NCI-H1436 (cell line): ENCODE measurements around the gene RBFOX2.
"Not testable (repeated sequence)": the region's sequence is repeated elsewhere in the genome, so short reads cannot be mapped to it uniquely, and the experiment has no call there.

ENCODE experiments used
- DNase-seq: peaks from one replicate; lab custom pipeline; 2025; lab: John Stamatoyannopoulos, UW

The RBFOX2 gene

GRCh38 chr22:36028646-36029405 lies at the start of gene RBFOX2:
RBFOX2 (minus strand) TSS chr22:36028824; CDS start chr22:36028425, 399 bp downstream.
- DNase-seq: peak; percentile 93

DNA sequence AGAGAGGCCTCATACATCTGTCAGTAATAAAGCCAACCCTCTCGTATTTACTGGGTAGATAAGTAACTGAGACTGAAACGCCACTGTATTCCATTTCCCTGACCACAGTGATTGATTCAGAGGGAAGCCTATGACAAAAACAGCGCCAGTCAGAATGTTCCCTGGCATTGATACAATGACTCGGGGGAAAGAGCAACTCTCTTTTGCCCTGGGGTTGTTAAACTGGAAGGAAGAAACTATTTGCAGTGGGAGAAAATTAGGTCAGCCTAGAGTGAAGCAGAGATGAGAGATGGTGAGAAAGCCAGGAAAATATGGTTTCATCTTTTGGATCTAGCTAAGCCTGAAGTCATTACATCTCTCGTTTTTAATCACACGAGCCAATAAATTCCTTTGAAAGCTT lies 48.6 kb upstream of the RBFOX2 start:
- no peak for DNase-seq

DNA sequence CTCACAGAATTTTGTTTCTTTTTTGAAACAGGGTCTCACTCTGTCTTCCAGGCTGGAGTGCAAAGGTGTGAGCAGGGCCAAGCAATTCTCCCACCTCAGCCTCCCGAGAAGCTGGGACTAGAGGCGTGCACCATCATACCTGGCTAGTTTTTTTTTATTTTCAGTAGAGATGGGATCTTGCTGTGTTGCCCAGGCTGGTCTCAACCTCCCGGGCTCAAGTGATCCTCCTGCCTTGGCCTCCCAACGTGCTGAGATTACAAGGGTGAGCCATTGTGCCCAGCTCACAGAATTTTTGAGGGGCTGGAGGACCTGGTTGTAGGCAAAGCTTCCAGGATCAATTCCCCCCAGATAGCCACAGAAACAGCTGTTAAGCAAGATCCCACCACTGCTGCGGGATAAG lies 47.1 kb upstream of the RBFOX2 start:
- DNase-seq: no peak

DNA sequence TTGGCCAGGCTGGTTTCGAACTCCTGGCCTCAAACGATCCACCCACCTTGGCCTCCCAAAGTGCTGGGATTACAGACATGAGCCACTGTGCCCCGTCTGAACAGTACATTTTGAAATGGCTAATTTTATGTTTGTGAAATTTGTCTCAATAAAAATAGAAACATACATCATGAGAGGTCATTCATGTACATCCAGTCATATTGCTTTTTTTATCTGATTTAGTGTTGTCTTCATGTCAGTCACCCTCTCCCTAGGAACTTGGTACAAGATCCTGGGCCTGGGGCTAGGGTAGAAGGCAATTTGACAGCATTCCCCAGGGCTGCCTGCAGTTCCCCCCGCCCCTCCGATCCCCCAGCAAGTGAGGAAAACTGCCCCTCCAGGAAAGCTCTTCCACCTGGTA lies 46.6 kb upstream of the RBFOX2 start:
- no peak for DNase-seq

DNA sequence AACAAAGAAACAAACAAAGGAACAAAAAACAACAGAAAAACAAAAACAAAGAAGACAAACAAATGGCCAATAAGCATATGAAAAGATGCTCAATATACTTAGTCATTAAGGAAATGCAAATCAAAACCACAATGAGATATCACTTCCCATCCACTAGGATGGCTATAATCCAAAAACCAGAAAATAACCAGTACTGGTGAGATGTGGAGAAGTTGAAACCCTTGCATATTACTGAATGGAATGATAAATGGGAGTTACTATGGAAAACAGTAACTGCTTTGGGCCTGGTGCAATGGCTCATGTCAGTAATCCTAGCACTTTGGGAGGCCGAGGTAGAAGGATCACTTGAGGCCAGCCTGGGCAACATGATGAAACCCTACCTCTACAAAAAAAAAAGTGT lies 44.9 kb upstream of the RBFOX2 start:
- DNase-seq: no peak

GRCh38 chr22:36070645-36071044 lies 42.0 kb upstream of the RBFOX2 start:
- DNase-seq: not testable (repeated sequence)

DNA sequence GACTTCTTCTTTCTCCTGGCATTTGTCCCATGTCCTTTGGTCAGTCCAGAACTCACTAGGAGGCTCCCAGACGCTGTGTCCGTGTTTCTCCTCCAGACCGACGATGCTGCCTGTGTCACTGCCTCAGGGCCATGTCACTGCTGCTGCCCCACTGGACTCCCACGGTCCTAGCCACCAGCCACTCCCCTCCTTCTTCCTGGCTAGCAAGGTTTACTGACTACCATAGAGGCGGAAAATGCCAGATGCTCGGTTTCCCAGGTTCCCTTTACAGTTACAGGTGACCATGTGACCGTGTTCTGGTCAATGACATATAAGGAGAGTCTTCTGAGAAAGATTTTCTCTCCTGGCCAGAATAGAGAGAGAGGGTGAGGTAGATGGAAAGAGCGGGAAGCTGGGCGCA lies 40.7 kb upstream of the RBFOX2 start:
- no peak for DNase-seq

GRCh38 chr22:36068776-36069344 lies 40.2 kb upstream of the RBFOX2 start:
- DNase-seq: no peak

- DNase-seq: no peak
Observed at GRCh38 chr22:36067235-36067558, 38.6 kb upstream of the RBFOX2 start.

GRCh38 chr22:36065775-36066544 lies 37.3 kb upstream of the RBFOX2 start:
- DNase-seq: peak; percentile 89

DNA sequence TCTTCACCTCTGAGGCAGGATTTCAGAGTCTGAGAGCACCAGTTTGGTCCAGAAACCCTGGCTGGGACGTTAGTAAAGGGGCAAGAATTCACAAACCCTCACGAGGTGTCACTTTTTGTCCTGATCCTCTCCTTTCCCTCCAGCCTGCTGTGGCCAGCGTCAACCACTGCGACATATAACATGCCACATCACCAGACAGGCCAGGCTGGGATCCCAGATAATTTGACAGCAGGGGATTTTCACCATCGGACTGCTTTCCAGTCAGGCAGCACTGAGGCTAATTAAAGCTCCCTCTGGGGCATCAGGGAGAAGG lies 36.8 kb upstream of the RBFOX2 start:
- no peak for DNase-seq

DNA sequence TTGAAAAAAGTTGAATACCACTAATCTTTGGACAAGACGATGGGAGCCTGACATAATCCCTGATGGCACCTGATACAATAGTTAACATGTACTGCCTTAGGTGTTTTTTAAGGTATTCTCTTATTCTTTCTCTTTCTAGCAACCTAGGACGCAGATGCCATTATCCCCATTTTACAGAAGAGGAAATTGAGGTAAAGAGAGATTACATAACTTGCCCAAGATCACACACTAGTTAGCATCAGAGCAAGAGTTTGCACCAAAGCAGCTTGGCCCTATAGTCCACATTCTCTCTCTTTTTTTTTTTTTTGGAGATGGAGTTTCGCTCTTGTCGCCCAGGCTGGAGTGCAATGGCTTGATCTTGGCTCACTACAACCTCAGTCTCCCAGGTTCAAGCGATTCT lies 35.7 kb upstream of the RBFOX2 start:
- DNase-seq: no peak

DNA sequence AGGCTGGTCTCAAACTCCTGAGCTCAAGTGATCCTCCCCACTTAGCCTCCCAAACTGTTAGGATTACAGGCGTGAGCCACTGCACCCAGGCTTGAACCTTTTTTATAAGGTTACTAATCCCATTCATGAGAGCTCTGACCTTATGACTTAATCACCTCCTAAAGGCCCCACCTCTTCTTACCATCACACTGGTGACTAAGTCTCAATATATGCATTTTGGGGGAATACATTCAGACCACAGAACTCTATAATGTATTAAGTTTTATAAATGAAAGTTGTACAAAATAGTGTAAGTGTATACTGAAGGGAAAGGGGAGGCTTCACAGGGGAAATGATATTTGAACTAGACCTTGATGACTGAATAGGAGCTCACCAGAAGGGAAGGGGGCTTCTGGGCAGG lies 28.4 kb upstream of the RBFOX2 start:
- DNase-seq: no peak

DNA sequence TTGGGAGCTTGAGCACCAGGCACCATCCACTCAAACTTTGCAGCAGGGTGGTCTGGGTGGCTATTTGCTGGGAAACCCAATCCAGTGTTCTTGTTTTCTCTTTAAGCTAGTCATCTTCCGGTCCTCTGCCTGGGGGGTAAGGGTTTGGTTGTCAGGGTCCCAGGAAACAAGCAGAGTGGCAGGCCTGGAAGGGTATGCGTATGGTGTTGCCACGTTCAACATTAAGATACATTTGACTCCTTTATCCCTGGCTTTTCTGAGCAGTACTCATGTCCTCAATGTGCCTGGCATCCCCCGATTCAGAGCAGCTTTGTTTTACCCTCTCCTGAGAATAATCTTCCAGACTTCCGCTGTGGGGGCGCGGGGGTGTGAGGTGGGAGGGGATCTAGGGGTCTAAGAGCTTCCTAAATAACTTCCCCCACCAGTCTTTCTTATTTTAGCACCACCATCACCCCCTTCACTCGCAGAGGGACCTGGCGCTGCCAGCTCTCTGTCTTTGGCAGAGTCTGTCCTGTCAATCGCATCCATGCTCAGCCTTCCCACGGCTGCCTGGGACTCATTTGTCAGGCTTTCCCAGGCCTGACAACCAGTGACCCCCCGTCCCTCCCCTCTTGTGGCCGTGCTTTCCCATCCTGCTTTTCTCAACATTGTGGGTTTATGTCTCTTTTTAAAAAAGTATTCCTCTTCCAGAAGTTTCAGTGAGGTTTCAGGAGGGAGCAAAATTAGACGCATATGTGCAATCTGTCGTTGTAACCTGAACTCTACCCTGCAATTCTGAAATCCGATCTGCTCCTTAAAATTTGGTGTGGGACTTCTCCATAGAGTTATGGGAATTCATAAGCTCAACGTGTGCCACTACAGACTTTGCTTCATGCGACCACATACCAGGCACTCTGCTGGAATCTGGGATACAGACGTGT lies 27.0 kb upstream of the RBFOX2 start:
- DNase-seq: no peak

GRCh38 chr22:36054446-36054845 lies 25.8 kb upstream of the RBFOX2 start:
- DNase-seq: not testable (repeated sequence)

DNA sequence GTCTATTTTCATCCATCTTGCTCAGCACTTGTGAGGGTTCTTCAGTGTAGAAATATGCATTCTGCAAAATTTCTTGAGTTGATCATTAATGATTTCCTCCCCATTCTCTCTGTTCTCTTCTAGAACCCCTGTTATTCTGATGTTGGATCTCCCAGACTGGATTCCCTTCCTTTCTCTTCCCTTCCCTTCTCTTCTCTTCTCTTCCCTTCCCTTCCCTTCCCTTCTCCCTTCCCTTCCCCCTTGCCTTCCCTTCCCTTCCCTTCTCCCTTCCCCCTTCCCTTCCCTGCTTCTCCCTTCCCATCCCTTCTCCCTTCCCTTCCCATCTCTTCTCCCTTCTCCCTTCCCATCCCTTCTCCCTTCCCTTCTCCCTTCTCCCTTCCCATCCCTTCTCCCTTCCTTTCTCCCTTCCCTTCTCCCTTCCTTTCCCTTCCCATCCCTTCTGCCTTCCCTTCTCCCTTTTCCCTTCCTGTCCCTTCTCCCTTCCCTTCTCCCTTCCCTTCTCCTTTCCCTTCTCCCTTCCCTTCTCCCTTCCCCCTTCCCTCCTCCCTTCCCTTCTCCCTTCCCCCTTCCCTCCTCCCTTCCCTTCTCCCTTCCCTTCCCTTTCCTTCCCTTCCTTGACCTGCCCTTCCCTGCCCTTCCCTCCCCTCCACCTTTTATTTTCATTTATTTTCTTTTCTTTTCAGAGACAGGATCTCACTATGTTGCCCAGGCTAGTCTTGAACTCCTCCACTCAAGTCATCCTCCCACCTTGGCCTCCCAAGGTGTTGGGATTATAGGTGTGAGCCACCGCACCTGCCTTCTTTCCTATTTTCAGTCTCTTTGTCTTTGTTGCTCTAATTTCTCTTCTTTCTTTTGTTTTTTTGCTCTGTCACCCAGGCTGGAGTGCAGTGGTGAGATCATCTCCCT lies 24.9 kb upstream of the RBFOX2 start:
- no peak for DNase-seq

- DNase-seq: no peak
Observed at GRCh38 chr22:36052505-36052941, 23.9 kb upstream of the RBFOX2 start.

DNA sequence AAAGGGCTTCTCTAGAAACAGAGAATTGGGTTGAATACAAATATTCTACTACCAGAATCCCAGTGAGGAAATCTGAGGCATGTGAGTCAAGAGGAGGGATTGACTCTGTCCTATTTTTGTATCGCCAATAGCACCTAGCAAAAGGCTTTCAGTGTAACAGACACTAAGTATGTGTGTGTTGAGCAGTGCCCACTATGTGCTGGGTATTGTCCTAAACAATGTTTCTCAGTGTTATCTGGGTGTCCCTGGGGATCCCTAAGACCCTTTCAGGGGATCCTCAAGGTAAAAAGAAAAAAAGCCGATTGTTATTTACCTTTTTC lies 21.0 kb upstream of the RBFOX2 start:
- DNase-seq: no peak

DNA sequence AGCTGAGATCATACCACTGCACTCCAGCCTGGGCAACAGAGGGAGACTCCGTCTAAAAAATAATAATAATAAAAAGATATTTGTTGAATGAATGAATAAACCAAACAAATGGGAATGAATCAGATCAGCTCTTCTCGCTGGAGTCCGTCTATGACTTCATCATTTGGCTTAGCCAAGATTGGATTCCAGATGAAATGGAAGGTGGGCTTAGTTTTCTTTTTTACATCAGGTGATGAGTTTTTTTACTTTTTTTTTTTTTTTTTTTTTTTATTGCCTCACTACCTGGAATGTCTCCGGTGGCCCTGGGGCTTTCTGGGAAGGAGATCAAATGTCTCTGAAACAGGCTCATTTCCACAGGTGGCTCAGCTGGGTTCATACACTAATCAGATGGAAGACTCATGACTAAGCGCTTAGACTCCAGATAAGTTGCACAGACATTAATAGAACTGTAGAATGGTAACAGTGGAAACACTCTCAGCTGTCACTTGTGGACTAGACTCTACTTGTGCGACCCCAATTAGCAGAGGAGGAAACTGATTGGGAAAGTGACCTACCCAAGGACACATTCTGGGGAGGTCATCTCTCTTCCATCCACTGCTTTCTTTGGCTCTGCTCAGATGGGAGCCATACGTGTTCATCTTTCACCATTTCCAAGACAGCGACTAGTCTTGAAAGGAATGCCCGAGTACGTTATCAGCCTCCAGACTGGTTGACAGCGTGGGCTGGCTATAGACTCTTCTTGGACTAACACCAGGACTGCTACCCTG lies 20.5 kb upstream of the RBFOX2 start:
- DNase-seq: no peak

DNA sequence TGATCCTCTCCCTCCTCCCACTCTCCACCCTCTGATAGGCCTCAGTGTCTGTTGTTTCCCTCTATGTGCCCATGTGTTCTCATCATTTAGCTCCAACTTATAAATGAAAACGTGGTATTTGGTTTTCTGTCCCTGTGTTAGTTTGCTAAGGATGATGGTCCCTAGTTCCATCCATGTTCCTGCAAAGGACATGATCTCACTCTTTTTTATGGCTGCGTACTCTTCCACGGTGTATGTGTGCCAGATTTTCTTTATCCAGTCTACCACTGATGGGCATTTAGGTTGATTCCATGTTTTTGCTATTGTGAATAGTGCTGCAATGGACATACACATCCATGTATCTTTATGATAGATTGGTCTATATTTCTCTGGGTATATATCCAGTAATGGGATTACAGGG lies 15.9 kb upstream of the RBFOX2 start:
- not testable (repeated sequence) for DNase-seq

DNA sequence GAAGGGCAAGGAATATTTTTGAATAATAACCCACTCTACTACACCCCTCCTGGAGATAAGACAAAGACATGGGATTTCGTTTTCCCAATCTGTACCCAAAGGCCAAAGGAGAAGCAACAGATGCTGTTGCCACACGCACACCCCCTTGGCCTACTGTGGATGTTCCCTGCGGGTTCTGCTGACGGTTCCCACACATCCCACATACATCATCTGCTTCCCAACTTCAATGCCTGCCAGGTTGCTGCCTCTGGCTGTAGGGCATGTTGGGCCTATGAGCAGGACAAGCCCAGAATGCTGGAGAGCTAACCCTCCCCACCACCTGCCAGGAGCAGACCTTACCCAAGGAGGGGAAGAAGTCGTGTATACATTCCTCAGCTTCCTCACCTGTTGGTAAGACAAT lies 13.6 kb upstream of the RBFOX2 start:
- DNase-seq: no peak
